ENCODE measurements around the gene KLHL29. TPM values are rescaled to one million over a fixed set of nuclear protein-coding genes. Genes with fewer than 3 reads are reported as not detected.

The KLHL29 gene
- total RNA-seq, 2 experiments from 2014 or later: 2.5 to 2.7 TPM

DNA sequence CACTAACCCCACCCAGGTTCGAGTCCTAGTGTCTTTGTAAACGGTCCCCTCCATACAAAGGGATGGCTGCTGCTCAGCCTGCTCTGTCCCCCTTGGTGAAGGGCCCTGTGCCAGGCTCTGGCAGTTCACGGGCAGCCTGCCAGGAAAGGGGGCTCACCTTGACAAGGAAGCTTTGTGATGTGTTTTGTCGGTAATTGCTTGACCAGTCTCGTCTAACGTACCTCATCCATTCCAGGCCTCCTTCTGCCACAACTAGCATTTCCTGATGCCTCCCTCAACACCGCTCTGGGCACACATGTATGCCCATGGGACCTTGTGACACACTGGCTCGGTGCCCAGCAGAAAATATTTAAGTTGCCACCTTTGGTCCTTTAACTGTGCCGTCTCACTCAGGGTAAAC, 171.9 kb downstream of the KLHL29 start:
- POLR2A ChIA-PET: no interaction called here
- ATAC-seq (ENCODE audit: poor library complexity): no peak
- CTCF ChIA-PET: no interaction called here

DNA sequence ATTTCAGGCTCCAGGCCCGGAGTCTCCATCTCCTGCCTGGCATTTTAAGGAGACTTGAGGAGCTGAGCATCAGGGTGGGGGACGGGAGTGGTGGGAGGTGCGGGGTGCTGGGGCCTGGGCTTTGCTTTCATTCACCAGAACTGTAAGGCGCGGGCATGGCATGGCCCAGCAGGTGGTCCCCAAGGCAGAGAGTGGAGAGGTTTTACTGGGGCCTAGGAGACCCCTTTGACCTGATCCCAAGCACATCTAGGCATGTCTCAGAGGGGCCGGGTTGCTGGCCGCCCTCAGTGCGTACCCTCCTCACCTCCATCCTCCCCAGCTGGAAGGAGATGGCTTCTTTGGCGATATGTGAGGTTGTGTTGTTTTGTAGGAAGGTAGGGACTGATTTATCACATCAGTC, 172.5 kb downstream of the KLHL29 start:
- no peaks in the 10 kb centered on the region for H3K36me3 ChIP-seq (ENCODE audit: insufficient read depth, low read length)
- no peaks in the 10 kb centered on the region for H3K27me3 ChIP-seq (ENCODE audit: control insufficient read depth in 1 of 2, insufficient read depth in 2 of 2, low read length in 2 of 2)
- no peak overlapping the region for H3K27ac ChIP-seq (ENCODE audit: low read depth in 1 of 2, low read length in 2 of 2)
- no peak overlapping the region for H3K4me3 ChIP-seq (ENCODE audit: low read length)
- no peak overlapping the region for H3K27ac Mint-ChIP-seq
- TF ChIP-seq, protein P1, sequence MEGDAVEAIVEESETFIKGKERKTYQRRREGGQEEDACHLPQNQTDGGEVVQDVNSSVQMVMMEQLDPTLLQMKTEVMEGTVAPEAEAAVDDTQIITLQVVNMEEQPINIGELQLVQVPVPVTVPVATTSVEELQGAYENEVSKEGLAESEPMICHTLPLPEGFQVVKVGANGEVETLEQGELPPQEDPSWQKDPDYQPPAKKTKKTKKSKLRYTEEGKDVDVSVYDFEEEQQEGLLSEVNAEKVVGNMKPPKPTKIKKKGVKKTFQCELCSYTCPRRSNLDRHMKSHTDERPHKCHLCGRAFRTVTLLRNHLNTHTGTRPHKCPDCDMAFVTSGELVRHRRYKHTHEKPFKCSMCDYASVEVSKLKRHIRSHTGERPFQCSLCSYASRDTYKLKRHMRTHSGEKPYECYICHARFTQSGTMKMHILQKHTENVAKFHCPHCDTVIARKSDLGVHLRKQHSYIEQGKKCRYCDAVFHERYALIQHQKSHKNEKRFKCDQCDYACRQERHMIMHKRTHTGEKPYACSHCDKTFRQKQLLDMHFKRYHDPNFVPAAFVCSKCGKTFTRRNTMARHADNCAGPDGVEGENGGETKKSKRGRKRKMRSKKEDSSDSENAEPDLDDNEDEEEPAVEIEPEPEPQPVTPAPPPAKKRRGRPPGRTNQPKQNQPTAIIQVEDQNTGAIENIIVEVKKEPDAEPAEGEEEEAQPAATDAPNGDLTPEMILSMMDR (IDR thresholded peaks at IDR 0.05): no peak
- intact Hi-C loops (cut with DNase I, micrococcal nuclease): no loop called here
- H3K36me3 Mint-ChIP-seq (ENCODE audit: low read depth): no peaks in the 10 kb centered on the region
- no peaks in the 10 kb centered on the region for H3K9me3 Mint-ChIP-seq
- no peaks in the 10 kb centered on the region for H3K9me3 ChIP-seq (ENCODE audit: control insufficient read depth in 1 of 2, insufficient read depth in 1 of 2, low read length in 2 of 2)
- no peak for DNase-seq
- H3K4me1 ChIP-seq (ENCODE audit: insufficient read depth, low read length): no peaks in the 10 kb centered on the region
- H3K4me3 Mint-ChIP-seq: no peak overlapping the region
- ChIA-PET POLR2A (no interaction called here), CTCF (no interaction called here)
- H3K4me1 Mint-ChIP-seq (ENCODE audit: low read depth): no peaks in the 10 kb centered on the region
- no peaks in the 10 kb centered on the region for H3K27me3 Mint-ChIP-seq
- ATAC-seq (ENCODE audit: poor library complexity): no peak

More for the DNA sequence above, 171.9 kb downstream of the KLHL29 start:
- H3K27ac Mint-ChIP-seq: no peak overlapping the region
- no peaks in the 10 kb centered on the region for H3K4me1 Mint-ChIP-seq (ENCODE audit: low read depth)
- no peaks in the 10 kb centered on the region for H3K9me3 Mint-ChIP-seq
- H3K27ac ChIP-seq (ENCODE audit: low read depth in 1 of 2, low read length in 2 of 2): no peak overlapping the region
- no peaks in the 10 kb centered on the region for H3K36me3 ChIP-seq (ENCODE audit: insufficient read depth, low read length)
- H3K27me3 ChIP-seq (ENCODE audit: control insufficient read depth in 1 of 2, insufficient read depth in 2 of 2, low read length in 2 of 2): no peaks in the 10 kb centered on the region
- H3K4me3 Mint-ChIP-seq: no peak overlapping the region
- no peak overlapping the region for H3K4me3 ChIP-seq (ENCODE audit: low read length)
- intact Hi-C loops (cut with DNase I, micrococcal nuclease): no loop called here
- no peak for DNase-seq
- H3K27me3 Mint-ChIP-seq: no peaks in the 10 kb centered on the region
- no peaks in the 10 kb centered on the region for H3K36me3 Mint-ChIP-seq (ENCODE audit: low read depth)
- TF ChIP-seq, protein P1 (IDR thresholded peaks at IDR 0.05): no peak
- no peaks in the 10 kb centered on the region for H3K9me3 ChIP-seq (ENCODE audit: control insufficient read depth in 1 of 2, insufficient read depth in 1 of 2, low read length in 2 of 2)
- no peaks in the 10 kb centered on the region for H3K4me1 ChIP-seq (ENCODE audit: insufficient read depth, low read length)

DNA sequence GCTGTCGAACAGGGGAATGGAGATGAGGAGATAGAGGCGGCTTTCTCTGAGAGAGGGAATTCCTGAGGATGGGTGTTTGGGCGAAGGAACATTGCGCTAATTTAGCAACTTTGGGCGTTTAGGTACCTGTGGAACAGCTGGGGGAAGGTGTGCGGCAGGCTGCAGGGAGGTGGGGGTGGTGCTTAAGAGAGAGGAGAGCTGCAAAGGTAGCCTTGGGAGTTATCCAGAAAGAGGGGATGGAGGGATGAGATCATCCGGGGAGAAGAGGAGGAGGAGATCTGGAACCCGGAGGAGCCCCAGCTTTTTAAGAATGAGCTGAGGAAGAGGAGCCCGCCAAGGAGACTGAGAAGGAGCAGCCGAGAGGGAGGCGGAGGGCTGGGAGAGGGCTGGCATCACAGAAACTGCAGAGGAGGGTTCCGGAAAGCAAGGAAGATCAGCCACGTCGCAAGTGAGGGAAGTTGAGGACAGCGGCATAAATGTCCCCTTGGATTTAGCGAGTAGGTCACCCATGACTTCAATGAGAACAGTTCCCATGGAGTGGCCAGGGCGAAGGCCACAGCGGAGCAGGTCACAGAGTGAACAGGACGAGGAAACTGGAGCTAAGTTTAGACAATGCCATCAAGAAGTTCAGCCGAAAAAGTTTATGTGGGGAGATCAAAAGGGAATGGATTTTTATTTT, 174.7 kb downstream of the KLHL29 start:
- no peak overlapping the region for H3K27ac Mint-ChIP-seq
- H3K9me3 ChIP-seq (ENCODE audit: control insufficient read depth in 1 of 2, insufficient read depth in 1 of 2, low read length in 2 of 2): no peaks in the 10 kb centered on the region
- H3K27ac ChIP-seq (ENCODE audit: low read depth in 1 of 2, low read length in 2 of 2): no peak overlapping the region
- no peaks in the 10 kb centered on the region for H3K27me3 Mint-ChIP-seq
- DNase-seq (no peak), ATAC-seq (ENCODE audit: poor library complexity) (no peak)
- no peaks in the 10 kb centered on the region for H3K4me1 Mint-ChIP-seq (ENCODE audit: low read depth)
- H3K4me3 Mint-ChIP-seq: no peak overlapping the region
- H3K4me1 ChIP-seq (ENCODE audit: insufficient read depth, low read length): no peaks in the 10 kb centered on the region
- CTCF ChIA-PET: no interaction called here
- H3K36me3 Mint-ChIP-seq (ENCODE audit: low read depth): no peaks in the 10 kb centered on the region
- TF ChIP-seq, protein P1 (IDR thresholded peaks at IDR 0.05): no peak
- H3K4me3 ChIP-seq (ENCODE audit: low read length): no peak overlapping the region
- H3K27me3 ChIP-seq (ENCODE audit: control insufficient read depth in 1 of 2, insufficient read depth in 2 of 2, low read length in 2 of 2): no peaks in the 10 kb centered on the region
- intact Hi-C loops (cut with DNase I, micrococcal nuclease): no loop called here
- POLR2A ChIA-PET: interaction anchor here (0.6 kb wide), 1 partner anchor 107 kb away, joined by 4 read pairs; no protein-coding TSS in a partner anchor
- no peaks in the 10 kb centered on the region for H3K36me3 ChIP-seq (ENCODE audit: insufficient read depth, low read length)
- no peaks in the 10 kb centered on the region for H3K9me3 Mint-ChIP-seq
